HG03045 (cell line): ENCODE results near the gene COL6A1.
"Not testable (repeated sequence)": the region's sequence is repeated elsewhere in the genome, so short reads cannot be mapped to it uniquely, and the experiment has no call there.

Source experiments
- ATAC-seq: cut with Tn5 transposase; IDR thresholded peaks from one replicate; pipeline ENCODE4 v1.9.1; 2021; ENCODE audit warnings: mild to moderate bottlenecking, moderate library complexity; ENCODE audit not compliant: unreplicated experiment

The COL6A1 gene

GRCh38 chr21:46045154-46045553, 63.6 kb downstream of the COL6A1 start:
- ATAC-seq, result no peak

GRCh38 chr21:46046471-46046870, 64.9 kb downstream of the COL6A1 start:
- no peak for ATAC-seq

- ATAC-seq, result not testable (repeated sequence)
Observed at GRCh38 chr21:46046906-46047305, 65.3 kb downstream of the COL6A1 start.

GRCh38 chr21:46048926-46049889, 67.6 kb downstream of the COL6A1 start:
- ATAC-seq, result no peak

GRCh38 chr21:46049890-46050667, 68.5 kb downstream of the COL6A1 start:
- no peak for ATAC-seq

GRCh38 chr21:46050668-46051378, 69.3 kb downstream of the COL6A1 start:
- ATAC-seq, result no peak

- no peak for ATAC-seq
Observed at GRCh38 chr21:46051379-46051770, 69.8 kb downstream of the COL6A1 start.

GRCh38 chr21:46051821-46052675, 70.5 kb downstream of the COL6A1 start:
- no peak for ATAC-seq

- ATAC-seq, result no peak
Observed at GRCh38 chr21:46052703-46053651, 71.4 kb downstream of the COL6A1 start.

GRCh38 chr21:46054031-46054430, 72.5 kb downstream of the COL6A1 start:
- ATAC-seq, result no peak

GRCh38 chr21:46054451-46054881, 72.9 kb downstream of the COL6A1 start:
- no peak for ATAC-seq
